ENCODE measurements around the gene MIS12. TPM values are rescaled to one million over a fixed set of nuclear protein-coding genes. Genes with fewer than 3 reads are reported as not detected.

Gene MIS12
- total and polyA plus RNA-seq, 2 of the 13 experiments (the other 11 are each of a cell fraction or from before 2014, with no cell fraction given), result 13.4 to 28.0 TPM

DNA sequence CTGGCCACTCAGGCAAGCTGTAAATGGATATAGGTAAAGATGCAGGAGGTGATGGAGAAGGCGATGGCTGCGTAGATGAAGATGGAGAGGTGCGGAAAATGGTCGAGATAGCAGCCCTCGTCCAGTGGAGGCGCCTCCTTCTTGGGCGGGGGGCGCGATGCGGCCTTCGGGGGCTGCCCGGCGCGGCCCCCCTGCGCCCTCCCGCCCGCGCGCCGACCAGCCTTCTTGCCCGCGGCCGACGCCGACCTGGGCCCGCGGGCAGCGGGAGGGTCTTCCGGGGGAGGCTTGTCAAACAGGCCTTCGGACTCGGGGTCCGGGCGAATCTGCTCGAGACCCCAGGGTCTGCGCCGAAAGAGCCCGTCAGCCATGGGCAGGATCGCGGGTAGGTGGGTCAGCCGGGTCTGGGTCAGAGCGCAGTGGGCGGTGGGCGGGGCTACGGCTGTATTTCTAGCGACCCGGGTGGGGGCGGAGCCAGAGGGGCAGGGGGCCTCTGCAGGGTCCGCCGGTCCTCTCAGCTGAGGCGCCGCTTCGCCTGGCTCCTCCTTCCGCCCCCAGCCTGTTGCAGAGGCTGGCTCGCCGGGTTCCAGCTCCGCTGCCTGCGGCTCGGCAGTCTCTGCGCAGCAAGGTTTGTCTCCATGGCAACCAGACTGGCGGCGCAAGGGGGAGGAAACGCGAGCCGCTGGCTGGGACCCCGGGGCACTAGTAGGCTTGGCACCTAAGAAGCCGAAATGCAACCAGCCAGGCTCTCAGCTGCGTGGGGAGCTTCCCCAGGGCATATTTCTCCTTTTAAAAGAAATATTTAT lies 14.4 kb downstream of the MIS12 start (continued):
- TF ChIP-seq RELA (CRISPR knock-in tag; IDR thresholded peaks at IDR 0.05) (no peak), HNRNPLL (IDR thresholded peaks at IDR 0.05; ENCODE audit: low read depth, low read length, poor library complexity, severe bottlenecking) (peak; percentile 99), ZNF235 (CRISPR knock-in tag; IDR thresholded peaks at IDR 0.05; ENCODE audit: borderline replicate concordance) (no peak), ZNF616 (CRISPR knock-in tag; IDR thresholded peaks at IDR 0.05; ENCODE audit: low read depth) (no peak), ZNF143 (CRISPR knock-in tag; IDR thresholded peaks at IDR 0.05) (no peak; the same call in 1 of the 2 replicates), POGZ (CRISPR knock-in tag; IDR thresholded peaks at IDR 0.05) (peak; percentile 69; the same call in 1 of the 2 replicates), TARDBP (CRISPR knock-in tag; IDR thresholded peaks at IDR 0.05) (peak; percentile 68; the same call in 1 of the 2 replicates), YEATS4 (CRISPR knock-in tag; IDR thresholded peaks at IDR 0.05; ENCODE audit: borderline replicate concordance) (no peak), ZNF564 (CRISPR knock-in tag; IDR thresholded peaks at IDR 0.05) (no peak), RNF2 (conservative IDR thresholded peaks at IDR 0.05; ENCODE audit: low read depth) (no peak), ZNF260 (CRISPR knock-in tag; IDR thresholded peaks at IDR 0.05; ENCODE audit: borderline replicate concordance, low read depth) (no peak), ZFX (CRISPR knock-in tag; IDR thresholded peaks at IDR 0.05; ENCODE audit: low read depth) (peak; percentile 62), PHF21A (CRISPR knock-in tag; IDR thresholded peaks at IDR 0.05) (0 out of 2 replicates have a peak, but pooled peaks have one; percentile 28), ZBTB7A (CRISPR knock-in tag; IDR thresholded peaks at IDR 0.05) (no peak; the same call in 1 of the 2 replicates), ZFP1 (CRISPR knock-in tag; IDR thresholded peaks at IDR 0.05) (no peak), NR2C2 (CRISPR knock-in tag; IDR thresholded peaks at IDR 0.05; ENCODE audit: borderline replicate concordance) (peak; percentile 73), FOXJ3 (CRISPR knock-in tag; IDR thresholded peaks at IDR 0.05; ENCODE audit: borderline replicate concordance) (no peak), HMGA1 (CRISPR knock-in tag; conservative IDR thresholded peaks at IDR 0.05) (no peak), ZFP82 (CRISPR knock-in tag; IDR thresholded peaks at IDR 0.05; ENCODE audit: borderline replicate concordance) (no peak), ZNF543 (CRISPR knock-in tag; IDR thresholded peaks at IDR 0.05) (peak; percentile 72; the same call in 1 of the 2 replicates), TCF7 (IDR thresholded peaks at IDR 0.05; ENCODE audit: low read depth) (no peak), ZNF282 (IDR thresholded peaks at IDR 0.05; ENCODE audit: partially characterized antibody) (no peak), ZNF614 (CRISPR knock-in tag; IDR thresholded peaks at IDR 0.05; ENCODE audit: borderline replicate concordance) (no peak), IRF2 (CRISPR knock-in tag; IDR thresholded peaks at IDR 0.05) (no peak), ZBTB42 (CRISPR knock-in tag; IDR thresholded peaks at IDR 0.05) (0 out of 2 replicates have a peak, but pooled peaks have one; percentile 70)
- TF ChIP-seq, protein P1, sequence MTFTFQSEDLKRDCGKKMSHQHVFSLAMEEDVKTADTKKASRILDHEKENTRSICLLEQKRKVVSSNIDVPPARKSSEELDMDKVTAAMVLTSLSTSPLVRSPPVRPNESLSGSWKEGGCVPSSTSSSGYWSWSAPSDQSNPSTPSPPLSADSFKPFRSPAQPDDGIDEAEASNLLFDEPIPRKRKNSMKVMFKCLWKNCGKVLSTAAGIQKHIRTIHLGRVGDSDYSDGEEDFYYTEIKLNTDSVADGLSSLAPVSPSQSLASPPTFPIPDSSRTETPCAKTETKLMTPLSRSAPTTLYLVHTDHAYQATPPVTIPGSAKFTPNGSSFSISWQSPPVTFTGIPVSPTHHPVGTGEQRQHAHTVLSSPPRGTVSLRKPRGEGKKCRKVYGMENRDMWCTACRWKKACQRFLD (CRISPR knock-in tag; IDR thresholded peaks at IDR 0.05; ENCODE audit: borderline replicate concordance), result no peak
- TF ChIP-seq, protein P2, sequence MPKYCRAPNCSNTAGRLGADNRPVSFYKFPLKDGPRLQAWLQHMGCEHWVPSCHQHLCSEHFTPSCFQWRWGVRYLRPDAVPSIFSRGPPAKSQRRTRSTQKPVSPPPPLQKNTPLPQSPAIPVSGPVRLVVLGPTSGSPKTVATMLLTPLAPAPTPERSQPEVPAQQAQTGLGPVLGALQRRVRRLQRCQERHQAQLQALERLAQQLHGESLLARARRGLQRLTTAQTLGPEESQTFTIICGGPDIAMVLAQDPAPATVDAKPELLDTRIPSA (CRISPR knock-in tag; IDR thresholded peaks at IDR 0.05; ENCODE audit: borderline replicate concordance), result no peak
- TF ChIP-seq, protein P3, sequence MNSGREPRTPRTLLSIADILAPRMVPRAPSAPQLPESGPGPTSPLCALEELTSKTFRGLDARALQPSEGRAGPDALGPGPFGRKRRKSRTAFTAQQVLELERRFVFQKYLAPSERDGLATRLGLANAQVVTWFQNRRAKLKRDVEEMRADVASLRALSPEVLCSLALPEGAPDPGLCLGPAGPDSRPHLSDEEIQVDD (CRISPR knock-in tag; IDR thresholded peaks at IDR 0.05; ENCODE audit: borderline replicate concordance), result no peak
- TF ChIP-seq, protein P4, sequence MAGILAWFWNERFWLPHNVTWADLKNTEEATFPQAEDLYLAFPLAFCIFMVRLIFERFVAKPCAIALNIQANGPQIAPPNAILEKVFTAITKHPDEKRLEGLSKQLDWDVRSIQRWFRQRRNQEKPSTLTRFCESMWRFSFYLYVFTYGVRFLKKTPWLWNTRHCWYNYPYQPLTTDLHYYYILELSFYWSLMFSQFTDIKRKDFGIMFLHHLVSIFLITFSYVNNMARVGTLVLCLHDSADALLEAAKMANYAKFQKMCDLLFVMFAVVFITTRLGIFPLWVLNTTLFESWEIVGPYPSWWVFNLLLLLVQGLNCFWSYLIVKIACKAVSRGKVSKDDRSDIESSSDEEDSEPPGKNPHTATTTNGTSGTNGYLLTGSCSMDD (CRISPR knock-in tag; IDR thresholded peaks at IDR 0.05), result no peak

Data from HepG2 (cell line).